Hematopoietic multipotent progenitor cell treated with erythropoietin and hydrocortisone succinate and interleukin-3 and kit ligand, for 4 days (in vitro differentiated cells): ENCODE measurements around the gene ENTPD1.
A peak's percentile ranks its signal among the peaks of the same experiment; 100 is the strongest.

Experiments used
- DNase-seq: peaks from one replicate; pipeline ENCODE4 v3.0.0-alpha.2; 2015

The ENTPD1 gene

DNA sequence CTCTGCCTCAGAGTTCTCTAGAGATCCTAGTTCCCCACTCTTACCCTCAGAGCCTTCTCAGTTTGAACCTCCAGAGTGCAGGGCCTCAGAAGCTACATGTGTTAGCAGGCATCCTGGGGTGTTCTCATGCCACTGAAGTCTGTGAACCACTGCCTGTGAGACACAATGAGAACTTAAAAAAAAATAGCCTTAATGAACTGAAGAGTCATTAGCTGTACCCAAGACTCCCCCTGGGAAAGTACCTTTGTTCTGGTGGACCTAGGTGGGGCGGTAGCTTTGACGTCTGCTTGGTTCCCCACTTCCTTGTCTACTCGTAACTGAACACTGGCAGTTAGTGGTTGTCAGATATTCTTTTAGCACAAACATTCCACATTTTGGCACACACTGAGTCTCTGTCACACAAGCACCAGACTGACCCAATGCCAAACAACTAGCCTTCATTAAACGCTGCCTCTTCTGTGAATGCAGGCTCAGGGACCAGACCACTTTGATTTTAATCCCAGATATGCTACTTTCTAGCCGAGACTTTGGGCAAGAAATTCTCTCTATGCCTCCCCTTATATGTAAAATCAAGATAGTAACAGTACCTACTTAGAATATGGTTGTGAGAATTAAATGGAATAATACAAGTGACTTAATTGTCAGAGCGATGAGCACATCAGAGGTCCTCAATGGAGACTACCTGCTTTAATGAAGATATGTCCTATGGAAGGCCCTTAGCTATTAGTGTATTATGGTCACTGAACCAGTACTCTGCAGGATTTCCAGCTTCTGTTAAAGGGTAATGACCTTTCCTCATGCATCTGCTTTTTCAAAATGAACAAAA lies 76.5 kb downstream of the ENTPD1 start:
- DNase-seq = peak; percentile 21

DNA sequence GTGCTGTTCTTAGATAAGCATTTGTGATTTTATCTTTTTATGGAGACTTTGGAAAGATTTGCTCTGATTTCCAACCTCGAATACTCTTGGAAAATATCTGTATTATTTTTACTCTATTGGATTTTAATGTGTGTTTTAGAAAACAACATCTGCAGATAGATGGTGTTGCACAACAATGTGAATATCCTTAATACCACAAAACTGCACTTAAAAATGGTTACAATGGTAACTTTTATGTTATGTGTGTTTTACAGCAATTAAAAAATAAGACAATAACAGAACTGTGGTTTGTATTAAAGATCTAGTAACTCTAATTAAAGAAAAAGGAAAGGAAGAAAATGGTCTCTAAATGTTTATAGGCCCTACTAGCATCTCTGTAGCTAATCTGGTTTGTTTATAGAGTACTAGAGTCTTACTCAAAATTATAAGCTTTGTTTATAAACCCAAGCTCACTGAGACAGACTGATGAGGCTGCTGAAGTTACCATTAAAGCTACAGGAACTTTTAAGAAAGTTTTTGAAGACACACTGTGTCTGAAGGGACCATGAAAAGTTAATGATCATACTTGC lies 77.2 kb downstream of the ENTPD1 start:
- DNase-seq = no peak

DNA sequence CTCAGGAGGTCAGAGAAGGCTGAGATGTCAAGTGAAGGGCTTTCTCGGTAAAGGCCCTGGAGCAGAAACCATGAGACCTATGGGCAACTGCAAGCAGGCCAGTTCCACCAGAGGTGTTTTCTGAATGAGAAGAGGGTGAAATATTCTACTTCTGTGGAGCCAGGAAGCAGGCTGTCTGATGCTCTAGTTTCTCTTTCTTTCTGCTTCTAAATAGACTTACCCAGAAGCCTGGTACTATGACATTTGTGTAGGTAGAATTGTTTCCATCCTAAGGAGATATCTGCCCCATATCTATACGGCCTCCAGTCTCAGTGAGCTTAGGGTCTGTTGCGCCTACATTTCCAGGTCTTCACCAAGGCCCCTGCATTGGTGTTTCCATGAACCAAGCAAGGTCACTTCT lies 78.4 kb downstream of the ENTPD1 start:
- no peak for DNase-seq

DNA sequence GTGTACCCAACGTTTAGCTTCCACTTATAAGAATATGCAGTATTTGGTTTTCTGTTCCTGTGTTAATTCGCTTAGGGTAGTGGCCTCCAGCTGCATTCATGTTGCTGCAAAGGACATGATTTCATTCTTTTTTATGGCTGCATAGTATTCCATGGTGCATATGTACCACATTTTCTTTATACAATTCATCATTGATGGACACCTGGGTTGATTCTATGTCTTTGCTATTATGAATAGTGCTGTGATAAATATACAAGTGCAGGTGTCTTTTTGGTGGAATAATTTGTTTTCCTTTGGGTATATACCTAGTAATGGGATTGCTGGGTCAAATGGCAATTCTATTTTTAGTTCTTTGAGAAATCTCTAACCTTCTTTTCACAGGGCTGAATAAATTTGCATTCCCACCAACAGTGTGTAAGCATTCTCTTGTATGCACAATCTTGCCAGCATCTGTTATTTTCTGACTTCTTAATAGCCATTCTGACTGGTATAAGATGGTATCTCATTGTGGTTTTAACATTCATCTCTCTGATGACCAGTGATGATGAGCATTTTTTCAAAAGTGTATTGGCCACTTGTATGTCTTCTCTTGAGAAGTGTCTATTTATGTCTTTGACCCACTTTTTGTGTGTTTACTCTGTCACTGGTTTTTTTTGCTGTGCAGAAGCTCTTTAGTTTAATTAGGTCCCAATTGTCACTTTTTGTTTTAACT lies 79.3 kb downstream of the ENTPD1 start:
- peak; percentile 57 for DNase-seq

DNA sequence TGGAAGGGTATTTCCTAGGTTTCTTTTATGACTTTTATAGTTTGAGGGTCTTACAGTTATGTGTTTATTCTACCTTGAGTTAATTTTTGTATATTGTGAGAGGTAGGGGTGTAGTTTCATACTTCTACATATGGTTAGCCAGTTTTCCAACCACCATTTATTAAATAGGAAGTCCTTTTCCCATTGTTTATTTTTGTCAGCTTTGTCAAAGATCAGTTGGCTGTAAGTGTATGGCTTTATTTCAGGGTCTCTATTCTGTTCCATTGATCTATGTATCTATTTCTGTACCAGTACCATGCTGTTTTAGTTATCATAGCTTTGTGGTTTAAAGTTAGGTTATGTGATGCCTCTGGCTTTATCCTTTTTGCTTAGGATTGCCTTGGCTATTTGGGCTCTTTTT lies 79.9 kb downstream of the ENTPD1 start:
- no peak for DNase-seq

DNA sequence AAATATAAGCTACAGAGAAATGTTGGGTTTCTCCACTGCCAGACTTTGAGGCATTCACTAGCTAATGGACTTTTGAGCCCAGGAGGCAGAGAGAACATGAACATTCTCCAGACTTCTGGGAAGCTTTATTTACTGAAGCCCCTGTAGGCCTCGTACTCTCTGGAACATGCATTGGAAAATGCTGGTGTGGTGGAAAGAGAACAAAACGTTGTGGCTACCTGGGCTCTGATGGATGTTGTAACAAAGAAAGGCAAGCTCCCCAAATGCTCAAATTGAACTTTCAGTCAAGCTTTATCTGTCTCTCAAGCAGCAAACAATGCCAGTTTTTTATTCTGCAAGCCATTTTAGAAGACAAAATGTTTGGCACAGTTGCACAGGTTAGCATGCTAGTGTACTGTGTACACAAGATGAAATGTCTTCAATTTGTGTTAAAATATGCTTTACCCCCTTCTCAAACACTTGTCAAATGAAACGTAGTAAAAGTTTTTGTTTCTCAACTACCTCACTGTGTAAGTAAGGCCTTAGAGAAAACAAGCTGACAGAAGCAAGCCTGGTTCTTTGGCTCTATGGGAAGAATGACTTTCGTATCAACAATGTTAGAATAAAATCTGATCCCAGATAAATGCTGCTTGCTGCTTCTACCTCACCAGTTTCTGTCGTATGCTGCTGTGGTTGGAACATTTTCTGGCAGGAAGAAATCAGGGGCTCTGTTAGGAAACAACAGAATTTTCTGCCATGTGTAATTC lies 80.8 kb downstream of the ENTPD1 start:
- no peak for DNase-seq

DNA sequence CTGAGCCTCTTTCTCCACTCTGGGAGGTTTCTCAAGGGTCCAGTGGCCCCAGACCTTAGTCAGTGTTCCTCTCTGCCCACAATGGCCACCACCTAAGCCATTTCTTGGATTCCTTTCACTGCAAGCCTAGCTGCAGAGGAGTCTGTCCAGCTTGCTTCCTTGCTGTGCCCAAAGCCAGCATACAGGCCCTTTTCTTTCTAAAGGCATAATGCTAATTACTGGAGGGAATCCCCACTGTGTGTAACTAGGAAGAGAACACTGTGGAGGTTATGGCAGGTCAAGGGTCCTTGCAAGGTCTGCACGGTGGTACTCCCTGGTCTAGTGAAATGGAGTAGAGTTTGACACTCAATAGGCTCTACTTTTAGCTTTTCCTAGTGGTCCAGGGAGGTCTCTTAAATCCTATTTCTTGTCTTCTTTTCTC lies 81.4 kb downstream of the ENTPD1 start:
- DNase-seq = no peak

DNA sequence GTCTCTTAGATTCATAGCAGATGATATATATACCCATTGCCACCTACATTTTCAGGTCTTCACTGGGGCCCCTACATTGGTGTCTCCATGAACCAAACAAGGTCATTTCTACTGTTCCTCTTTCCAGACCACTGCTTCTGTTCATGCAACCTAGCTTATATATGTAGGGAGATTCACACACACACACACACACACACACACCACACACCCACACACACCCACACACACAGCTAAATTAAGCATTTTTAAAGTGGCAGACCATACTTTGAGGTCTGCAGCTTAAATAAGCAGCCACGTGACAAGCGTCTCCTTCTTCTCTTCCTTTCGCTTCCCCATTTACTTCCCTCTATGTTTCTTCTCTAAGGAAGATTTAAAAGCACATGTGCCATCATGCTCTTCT lies 81.8 kb downstream of the ENTPD1 start:
- no peak for DNase-seq

DNA sequence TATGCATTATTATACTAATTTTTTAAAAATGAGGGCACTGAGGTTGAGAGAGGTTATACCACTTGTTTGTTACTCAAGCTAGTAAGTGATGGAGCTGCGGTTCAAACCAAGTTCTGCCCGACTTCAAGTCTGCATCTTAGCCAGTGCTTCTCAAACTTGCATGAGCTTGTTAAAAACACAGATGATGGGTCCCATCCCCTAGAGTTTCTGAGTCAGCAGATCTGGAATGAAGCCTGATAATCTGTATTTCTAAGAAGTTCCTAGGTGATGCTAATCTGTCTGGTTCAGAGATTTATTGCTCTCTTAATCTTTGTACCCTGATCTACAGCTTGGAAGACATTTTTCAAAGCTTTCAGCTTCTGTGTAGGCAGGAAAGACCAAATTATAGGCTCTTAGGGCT lies 84.2 kb downstream of the ENTPD1 start:
- DNase-seq = peak; percentile 12

DNA sequence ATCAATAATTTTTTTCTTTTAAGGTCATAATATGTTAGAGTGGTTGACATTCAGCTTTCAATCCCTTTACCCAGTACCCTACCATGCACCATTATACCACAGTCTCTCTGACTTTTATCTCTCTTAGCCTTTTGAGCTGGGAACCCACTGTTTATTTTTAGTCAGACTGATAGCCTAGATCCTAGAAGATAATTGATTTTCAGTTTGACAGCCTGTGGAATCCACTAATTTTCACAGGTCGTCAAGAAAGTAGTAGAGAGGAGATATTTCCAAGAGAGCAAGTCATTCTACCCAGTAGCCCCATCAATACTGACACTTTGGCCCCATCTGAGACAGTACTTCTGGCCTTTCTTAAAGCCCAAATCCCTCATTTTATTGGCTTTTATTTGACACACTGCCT lies 84.7 kb downstream of the ENTPD1 start:
- no peak for DNase-seq

DNA sequence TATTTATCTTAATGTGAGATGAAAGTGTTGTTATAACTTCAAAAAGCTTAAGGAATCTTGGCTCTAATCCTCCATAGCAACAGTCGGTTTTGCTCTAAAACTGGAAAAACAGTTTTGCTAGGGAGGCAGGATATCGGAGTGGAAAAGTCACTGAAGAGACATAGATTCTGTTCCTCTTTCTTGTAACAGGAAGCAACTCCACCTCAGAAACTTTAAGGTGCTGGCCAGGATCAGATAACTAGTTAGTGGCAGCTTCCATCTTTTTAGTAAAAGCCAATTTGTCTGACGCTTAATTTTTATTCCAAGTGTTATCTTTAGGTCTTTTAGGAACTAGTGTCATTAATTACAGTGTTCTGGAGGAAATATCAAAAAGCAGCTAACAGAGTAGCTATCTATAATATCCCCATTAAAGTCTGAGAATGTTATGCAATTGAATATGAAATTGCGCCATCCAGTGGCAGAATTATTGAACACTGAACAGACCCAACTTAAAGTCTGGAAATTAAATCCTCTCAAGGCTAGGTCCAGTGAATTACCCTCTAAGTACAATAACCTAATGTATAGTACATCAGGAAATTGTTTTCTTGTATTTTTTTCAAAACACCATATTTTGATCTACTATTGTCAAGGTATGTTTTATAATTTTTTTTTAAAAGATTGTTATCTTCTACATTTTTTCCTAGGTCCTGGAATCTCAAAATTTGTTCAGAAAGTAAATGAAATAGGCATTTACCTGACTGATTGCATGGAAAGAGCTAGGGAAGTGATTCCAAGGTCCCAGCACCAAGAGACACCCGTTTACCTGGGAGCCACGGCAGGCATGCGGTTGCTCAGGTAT lies 85.9 kb downstream of the ENTPD1 start:
- DNase-seq = peak; percentile 84

DNA sequence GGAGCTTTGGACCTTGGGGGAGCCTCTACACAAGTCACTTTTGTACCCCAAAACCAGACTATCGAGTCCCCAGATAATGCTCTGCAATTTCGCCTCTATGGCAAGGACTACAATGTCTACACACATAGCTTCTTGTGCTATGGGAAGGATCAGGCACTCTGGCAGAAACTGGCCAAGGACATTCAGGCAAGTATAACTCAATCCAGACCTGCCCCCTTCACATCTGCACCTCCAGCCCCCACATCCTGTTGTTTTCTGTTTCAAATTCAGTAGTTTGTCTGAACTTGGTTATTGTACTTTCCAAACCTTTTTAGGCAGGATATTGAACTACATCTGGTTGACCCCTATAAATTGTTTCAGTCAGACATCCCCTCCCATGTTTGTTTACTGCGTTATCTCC lies 89.4 kb downstream of the ENTPD1 start:
- DNase-seq = no peak

DNA sequence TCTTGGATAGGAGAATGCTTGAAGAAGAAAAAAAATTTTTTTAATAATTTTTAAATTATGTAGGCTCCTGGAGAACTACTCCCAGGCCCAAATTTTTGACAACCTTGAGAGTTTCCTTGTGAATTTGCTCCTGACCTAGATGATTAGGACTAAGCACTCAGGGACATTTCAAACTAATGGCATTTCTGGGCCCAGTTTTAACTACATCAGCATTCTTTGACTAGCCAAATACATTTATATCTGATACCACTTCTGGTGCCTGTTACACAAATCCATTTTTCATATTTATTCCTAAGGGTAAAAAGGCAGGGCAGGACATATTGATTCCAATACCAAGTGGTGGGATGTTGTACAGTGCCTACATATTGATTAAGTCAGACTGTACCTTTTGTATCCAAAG lies 91.0 kb downstream of the ENTPD1 start:
- no peak for DNase-seq

DNA sequence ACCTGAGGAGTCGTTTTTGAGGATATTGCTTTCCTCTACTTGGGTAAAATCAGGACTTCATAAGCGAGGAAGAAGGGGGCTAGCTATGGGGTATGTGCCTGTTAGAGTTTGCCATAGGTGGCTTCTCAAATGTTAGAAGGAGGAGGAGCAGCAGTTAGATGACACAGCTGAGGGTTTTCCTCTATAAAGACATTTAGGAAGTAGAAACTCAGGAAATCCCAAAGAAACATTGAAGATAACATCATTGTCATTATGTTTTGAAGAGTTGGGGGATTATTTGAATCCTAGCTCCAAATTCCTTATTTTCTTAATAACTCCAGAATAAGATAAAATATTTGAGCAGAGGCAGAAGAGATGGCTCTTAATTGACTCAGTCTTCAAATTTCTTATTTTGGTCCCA lies 92.9 kb downstream of the ENTPD1 start:
- DNase-seq = no peak

DNA sequence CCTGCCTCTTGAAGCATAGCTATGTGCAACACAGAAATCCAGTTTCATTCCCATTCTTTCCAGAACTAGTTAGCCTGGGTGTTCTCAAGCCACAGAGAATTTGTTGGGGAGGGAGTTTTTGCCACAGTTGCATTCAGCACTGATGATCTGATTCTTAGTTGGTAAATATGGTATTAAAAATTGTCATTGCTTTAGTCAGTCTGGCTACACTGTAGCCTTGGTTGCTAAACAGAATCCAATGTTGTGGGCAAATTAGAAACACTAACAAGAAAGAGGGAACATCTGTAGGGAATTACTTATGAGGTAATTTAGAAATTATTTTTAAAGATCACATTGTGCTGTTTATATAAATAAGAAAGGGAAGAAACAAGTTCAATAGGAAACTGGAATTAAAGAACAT lies 94.8 kb downstream of the ENTPD1 start:
- no peak for DNase-seq

DNA sequence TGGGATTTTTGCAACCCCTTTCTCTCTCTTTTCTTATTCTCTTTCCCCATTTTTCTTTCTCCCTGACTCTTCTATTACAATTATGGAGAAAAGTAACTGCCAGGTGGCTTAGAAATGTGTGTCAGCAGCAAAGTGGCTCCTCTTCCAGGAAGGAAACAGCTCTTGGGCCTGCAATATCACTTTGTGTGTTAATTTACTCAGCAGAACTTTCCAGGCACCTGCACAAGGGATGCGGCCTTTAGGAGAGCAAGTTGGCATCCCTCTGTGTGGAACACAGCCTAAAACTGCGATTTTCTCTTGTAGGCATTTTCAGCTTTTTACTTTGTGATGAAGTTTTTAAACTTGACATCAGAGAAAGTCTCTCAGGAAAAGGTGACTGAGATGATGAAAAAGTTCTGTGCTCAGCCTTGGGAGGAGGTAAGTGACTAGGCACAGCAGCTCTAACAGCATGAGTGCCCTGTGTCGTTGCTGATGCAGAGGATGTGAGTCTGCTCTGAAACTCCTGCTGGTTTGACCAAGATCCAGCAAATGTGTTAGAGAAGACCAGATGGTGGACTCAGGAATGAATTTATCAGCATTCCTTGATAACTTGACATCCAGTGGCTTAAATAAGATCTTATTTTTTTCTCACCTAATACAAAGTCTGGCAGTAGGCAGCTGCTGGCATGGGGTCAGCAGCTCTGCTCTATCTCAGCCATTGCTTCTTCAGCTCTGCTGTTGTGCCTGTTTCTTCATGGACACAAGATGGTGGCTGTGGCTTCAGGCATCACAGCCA lies 104.4 kb downstream of the ENTPD1 start:
- DNase-seq = no peak

DNA sequence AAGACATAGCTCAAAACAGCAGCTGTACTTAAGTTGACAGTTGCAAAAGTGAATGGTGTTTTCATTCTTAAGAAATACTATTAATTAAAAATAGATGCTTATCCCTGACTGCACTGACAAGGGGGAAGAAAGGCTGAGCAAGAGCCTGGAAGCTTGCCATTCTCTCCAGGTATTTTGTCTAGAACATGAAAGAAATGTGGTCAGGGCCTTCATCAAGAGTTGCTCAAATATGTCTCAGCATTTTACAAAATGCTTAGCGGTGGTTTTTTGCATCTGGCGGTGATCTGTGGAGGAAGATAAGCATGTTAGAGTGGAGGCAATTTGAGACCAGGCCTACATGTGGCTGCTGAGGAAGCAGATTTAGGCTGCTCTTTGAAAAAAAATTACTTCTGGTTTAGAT lies 105.4 kb downstream of the ENTPD1 start:
- peak; percentile 66 for DNase-seq

DNA sequence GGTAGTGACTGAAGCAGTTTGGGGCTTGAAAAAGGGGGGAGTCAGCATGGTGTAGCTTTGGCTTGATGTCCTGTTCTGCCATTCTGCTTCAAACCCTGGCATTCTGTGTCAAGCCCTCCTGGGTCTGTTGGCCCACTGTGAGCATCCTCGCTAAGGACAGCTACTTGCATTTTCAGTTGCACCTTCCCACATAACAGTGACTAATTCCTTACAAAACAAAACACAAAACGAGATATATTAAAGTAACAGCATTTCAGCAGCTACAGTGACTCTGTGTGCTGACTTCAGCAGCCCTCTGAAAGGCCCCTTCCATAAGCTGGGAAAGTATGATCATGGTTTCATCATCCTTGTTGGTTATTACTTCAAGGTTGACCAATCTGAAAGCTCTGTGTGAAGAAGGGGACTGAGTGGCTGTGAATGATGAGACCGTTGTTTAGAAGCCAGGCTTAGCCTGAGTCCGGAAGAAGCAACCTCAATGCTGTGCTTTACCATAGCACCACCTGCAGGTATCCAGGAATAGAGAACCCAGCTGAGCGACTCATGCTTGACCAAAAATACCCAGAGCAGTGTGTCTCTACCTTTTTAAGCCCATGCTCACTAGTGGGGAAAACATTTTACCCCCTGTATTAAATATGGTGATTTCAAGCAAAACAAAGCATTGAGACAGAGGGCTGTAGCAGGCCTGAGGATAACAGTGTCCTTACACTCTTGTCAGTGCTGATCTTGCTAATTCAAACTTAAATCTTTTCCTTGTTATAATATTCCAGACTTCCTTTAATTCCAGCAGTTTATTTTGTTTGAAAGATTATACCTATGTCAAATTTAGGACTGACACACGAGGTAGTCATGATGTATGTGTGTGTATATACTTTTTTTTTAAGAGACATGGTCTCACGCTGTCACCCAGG lies 109.2 kb downstream of the ENTPD1 start:
- DNase-seq = peak; percentile 86

DNA sequence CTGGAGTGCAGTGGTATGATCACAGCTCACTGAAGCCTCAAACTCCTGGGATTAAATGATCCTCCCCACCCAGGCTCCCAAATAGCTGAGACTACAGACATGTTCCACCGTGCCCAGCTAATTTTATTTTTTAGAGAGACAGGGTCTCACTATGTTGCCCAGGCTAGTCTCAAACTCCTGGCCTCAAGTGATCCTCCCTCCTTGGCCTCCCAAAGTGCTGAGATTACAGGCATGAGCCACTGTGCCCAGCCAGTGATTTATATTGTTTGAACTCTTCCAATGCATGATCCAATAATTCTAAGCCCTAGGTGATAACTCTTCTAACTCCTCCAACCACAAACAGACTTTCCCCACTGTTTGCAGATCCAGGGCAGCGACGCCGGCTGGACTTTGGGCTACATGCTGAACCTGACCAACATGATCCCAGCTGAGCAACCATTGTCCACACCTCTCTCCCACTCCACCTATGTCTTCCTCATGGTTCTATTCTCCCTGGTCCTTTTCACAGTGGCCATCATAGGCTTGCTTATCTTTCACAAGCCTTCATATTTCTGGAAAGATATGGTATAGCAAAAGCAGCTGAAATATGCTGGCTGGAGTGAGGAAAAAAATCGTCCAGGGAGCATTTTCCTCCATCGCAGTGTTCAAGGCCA lies 110.0 kb downstream of the ENTPD1 start:
- DNase-seq = no peak

DNA sequence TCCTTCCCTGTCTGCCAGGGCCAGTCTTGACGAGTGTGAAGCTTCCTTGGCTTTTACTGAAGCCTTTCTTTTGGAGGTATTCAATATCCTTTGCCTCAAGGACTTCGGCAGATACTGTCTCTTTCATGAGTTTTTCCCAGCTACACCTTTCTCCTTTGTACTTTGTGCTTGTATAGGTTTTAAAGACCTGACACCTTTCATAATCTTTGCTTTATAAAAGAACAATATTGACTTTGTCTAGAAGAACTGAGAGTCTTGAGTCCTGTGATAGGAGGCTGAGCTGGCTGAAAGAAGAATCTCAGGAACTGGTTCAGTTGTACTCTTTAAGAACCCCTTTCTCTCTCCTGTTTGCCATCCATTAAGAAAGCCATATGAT lies 110.5 kb downstream of the ENTPD1 start:
- no peak for DNase-seq
